Smooth muscle cell of the brain vasculature (primary cell): ENCODE data around the gene MXD4.

Source experiments
- DNase-seq: peaks from one replicate; pipeline ENCODE4 v3.0.0-alpha.2; 2012; ENCODE audit warnings: low read depth, low spot score

Gene MXD4

DNA sequence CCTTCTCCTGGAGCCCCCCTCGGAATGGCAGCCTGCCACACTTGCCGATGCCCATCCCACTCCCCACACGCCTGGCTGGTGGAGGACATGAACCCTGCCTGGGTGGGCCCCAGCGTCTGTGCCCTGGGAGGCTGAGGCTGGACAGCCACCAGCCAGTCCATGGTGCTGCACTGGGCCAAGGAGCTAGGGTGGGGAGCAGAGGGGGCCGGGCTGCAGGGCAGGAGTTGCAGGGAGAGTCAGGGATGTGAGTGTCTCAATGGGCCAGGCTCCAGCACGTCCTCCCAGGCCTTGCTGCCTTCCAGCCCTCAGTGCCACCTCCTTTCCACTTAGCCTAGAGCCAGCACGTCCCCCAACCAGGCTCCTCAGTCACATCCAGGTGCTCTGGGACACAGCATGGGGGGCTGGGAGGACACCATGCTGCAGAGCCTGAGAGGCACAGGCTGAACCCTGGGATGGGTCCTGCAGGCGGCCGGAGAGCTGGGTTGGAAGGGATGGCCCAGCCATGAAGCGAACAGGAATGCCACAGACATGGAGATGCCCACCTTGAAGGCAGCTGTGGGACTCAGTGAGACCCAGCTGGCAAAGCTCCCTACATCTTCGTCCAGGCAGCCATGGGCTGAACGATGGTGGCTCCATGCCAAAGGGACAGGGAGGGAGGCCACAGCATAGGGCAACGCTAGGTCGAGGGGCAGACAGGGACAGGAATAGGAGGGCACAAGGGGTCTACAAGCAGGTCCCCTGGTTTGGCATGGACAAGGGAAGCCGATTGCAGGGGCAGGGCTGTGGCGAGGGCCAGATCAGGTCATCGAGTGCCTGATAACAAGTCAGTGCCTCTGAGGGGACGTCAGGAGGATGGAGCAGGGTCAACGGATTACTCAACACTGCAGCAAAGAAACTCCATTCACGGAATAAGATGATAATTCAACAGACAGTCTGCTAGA lies 30.1 kb upstream of the MXD4 start:
- no peak for DNase-seq

DNA sequence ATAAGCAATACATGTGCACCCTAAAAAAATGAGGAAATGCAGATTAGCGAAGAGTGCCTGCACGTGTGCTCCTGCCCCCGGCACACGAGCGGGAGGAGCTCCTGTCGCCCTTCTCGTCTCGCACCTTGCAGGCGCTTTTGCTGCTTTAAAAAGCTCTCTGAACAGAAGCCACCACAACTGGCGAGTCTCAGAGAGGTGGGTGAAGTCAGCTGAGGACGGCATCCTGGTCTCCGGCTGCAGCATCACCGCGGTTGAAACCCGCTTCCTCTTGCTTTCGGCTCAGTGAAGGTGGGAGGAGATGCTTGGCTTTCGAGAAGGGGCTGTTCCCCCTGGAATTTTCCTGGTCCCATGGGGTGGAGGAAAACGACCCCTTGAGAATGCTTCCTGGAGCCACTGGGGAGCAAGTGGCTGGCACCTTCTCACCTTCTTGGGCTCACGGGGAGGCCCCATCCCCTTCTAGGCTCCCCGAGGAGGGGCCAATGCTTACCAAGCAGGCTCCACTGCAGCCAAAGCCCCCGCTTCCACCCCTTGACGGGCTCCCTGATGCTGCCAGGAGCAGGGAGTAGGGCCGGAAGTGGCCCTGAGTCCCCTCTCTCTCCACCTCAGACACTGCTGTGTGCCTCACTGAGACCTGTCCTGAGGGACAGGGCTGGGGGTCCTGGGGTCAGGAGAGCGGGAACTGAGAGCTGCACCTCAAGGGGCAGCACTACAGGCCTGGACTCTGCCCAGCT lies 29.2 kb upstream of the MXD4 start:
- no peak for DNase-seq

DNA sequence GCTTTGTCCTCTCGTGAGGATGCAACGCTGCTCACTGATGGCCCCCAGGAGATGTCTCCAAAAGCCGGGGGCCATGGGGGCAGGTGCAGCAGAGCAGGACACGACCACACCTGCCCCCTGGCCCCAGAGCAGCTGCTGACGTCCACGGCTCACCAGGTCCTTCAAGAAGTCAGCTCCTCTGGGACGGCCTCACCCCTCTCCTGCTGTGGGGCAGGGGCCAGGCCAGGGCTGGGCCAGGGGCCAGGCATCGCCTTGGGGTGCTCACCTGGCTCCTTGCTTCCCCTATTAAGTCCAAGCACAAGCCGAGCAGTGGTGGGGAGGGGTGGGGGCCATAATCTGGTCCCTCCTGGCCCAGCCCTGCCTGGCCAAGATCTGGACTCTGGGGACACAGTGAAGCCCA lies 28.6 kb upstream of the MXD4 start:
- no peak for DNase-seq

DNA sequence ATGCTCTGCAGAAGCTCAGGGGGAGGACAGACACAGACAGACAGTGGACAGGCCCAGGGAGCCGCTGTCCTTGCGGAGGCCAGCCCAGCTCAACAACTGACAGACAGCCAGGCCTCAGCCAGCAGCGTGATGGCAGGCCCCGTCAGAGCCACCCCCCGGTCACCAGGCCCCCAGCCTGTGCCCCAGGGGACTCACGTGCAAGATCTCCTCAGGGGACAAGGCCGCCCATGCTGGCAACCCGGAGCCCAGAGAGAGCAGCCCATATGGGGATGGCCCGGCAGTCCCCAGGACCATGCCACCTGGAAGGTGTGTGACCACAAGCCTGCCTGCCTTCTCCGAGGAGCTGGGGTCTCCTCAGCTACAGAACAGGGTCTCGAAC lies 28.0 kb upstream of the MXD4 start:
- DNase-seq = no peak

DNA sequence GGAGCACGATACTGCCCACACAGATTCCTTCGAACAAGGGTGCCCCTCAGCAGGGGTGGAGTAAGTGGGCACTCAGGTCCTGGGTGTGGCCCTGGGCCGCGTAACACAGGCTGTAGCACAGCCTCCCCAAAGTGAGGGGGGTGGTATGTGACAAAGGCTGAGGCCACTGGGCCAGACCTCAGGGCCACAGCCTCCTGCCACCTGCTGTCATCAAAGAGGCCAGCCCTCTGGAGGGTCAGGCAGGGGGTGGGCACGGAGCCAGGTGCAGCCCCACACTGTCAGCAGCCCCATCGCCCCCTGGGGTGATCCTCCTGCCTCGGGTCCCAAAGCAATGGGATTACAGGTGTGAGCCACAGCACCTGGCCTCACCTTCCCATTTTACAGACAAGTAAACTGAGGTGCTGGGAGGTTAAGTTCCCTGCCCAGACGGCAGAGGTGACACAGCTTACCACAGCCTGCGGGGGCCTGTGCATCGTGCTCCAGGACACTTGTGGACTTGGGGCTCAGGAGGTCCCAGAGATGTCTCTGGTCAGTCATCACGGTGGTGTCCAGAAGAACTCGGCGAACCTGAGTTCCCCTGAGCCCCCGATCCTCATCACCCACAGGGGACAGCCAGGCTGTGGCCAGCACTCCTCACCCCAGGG lies 27.5 kb upstream of the MXD4 start:
- no peak for DNase-seq

DNA sequence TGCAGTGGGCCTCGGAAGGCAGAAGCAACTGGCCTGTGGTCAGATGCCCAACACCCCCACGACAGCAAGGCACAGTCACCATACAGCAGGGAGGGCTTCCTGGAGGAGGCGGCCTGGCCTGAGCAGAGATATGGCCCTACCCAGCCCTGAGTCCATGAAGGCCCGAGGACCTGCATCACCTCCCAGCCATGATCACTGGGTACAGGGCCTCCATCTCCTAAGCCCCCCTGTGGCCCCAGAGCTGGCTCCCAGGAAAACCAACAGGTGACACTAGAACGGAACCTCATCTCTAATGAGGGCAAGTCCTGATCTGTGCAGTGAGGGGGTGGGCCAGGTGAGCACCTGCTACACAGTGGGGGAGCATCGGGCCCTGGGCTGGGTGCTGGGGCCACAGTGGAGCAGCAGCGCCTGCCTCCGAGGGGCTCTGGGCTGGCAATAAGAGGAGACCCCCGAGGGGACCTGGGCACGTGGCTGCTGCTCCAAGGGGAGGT lies 26.2 kb upstream of the MXD4 start:
- no peak for DNase-seq

DNA sequence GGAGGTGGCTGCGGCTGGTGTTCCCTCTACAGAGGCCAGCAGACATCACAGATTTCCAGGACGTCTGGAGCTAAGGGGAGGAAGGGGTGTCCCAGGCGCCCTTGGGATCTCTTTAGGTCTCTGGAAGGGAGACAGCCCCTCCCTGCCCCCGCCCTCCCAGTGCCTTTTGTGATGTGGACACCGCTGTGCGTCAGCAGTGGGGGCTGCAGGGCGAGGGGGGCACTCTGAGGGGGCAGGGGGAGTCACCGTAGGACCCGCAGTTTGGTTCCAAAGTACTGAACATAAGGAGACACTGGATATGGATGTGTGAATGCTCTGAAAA lies 25.6 kb upstream of the MXD4 start:
- DNase-seq = no peak

DNA sequence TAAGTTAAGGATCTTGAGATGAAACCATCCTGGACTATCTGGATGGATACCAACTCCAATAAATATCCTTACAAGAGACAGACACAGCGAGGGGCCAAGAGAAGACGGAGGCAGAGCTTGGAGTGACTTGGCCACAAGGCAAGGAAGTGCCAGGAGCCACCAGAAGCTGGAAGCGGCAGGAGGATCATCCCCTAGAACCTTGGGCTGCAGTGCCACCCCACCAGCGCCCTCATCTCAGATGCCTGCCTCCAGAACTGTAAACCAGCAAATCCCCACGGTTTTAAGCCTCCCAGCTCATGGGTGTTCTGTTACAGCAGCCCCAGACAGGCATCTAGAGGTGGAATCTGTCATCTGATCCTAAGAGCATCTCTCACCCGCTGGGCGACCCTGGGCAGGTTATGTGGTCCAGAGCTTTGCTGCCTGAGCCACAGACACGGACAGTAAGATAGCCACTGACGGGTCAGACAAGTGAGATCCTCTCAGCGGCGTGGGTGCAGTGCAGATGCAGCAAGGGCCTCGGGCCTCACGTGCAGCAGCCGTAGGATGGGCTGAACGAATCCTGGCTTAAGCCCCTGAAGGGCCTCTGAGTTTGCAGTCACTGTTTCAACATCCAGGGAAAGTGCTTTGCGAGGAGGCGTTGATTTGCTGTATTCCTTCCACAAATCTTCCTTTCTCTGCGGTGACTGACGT lies 25.1 kb upstream of the MXD4 start:
- no peak for DNase-seq

DNA sequence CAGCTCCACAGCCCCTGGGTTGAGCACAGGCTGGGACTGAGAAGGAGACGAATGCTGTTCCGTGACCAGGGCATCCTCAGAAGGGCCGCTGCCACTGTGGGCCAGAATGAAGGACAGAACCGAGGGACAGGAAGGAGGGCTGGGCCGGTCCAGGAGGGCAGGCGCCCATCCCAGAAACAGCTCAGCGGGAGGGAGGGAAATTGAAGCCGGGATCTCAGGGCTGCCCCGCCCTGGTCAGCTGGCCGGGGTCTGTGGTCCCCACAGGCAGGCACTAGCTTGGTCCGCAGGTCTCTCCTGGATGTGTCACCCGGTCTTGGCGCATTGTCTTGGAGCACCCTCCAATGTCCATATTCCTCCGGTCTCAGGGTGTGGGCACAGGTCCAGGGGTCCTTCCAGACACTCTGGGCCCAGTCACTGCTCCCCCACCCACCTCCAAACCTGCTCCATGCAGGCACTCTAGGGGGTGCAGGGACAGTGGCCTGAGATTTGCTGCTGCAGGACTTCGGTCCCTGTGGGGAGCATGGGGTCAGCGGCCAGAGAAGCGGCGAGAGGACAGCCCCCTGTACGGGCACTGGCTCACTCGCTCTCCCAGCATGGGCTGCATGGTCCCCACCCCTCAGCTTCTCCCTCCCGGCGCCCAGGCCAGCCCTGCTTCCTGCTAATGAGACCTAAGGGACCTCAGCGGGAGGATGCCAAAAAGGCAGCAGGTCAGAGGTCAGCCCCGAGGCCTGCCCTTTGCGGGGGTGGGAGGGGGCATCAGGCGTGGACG lies 23.9 kb upstream of the MXD4 start:
- DNase-seq = no peak

DNA sequence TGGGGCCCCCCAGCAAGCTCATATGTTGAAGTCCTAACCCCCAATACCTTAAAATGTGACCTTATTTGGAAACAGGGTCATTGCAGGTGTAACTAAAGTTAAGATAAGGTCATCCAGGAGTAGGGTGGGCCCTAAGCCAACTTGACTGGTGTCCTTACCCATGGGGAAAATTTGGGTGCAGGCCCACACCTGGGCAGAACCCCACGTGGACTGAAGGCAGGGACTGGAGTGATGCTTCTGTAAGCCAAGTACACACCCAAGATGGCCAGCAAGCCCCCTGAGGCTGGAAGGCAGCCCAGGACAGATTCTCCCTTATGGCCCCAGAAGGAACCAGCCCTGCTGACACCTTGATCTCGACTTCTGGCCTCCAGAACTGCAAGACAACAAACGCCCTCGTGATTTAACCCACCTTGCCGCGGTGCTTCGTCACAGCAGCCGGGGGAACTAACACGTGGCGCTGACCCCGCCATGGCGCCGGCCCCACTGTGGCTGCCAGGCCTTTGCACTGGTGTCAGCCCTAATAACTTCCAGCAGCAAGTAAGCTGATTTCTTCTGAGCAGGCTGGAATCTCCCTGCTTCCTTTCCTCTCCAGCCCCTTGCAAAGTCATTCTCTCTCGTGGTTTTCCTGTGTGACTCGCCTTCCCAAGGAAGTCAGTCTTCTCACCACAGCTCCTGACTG lies 23.2 kb upstream of the MXD4 start:
- no peak for DNase-seq

DNA sequence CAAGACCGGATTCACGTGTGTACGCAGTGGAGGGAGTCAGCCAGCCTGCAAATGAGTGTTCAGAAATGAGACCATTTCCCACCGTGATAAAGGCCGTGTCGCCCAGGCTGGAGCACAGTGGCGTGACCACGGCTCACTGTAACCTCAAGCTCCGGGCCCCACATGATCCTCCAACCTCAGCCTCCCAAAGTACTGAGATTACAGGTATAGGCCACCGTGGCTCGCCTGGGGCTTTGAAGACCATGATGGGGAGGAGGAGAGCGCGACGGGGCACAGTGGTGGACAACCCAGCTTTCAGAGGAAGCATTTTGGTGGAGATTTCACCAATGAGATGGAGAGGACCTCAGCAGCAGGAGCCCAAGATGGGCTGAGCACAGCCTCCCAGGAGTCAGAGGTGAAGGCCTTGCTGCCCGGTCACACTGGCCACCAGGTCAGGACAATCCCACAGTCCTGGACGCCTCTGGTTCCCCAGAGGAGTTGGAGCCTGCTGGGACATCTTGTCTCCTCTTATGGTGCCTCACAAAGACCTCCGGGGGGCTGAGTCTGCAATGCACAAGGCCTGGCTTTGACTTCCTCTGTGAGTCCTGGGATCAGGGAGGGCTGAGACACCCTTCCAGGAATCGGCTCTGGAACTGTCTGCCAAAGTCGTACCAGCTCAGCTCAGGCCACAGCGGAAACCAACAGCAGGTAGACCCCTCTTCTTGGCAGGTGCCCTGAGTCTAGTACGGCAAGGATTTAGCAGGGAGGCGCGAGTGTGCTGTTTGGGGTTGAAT lies 22.4 kb upstream of the MXD4 start:
- DNase-seq = no peak

DNA sequence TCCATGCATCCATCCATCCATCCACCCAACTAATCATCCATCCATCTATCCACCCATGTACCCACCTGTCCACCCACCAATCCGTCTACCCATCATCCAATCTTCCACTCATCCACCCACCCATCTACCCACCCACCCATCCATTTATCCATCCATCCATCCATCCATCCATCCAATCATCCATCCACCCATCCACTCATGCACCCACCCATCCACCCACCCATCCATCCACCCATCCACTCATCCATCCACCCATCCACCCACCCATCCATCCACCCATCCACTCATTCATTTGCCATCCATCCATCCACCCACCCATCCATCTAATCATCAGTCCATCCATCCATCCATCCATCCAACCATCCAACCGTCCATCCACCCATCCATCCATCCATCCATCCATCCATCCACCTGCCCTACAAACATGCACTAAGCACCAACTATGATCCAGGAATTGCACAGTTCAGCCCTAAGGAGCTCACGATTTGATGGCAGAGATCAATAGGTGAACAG lies 21.3 kb upstream of the MXD4 start:
- no peak for DNase-seq

DNA sequence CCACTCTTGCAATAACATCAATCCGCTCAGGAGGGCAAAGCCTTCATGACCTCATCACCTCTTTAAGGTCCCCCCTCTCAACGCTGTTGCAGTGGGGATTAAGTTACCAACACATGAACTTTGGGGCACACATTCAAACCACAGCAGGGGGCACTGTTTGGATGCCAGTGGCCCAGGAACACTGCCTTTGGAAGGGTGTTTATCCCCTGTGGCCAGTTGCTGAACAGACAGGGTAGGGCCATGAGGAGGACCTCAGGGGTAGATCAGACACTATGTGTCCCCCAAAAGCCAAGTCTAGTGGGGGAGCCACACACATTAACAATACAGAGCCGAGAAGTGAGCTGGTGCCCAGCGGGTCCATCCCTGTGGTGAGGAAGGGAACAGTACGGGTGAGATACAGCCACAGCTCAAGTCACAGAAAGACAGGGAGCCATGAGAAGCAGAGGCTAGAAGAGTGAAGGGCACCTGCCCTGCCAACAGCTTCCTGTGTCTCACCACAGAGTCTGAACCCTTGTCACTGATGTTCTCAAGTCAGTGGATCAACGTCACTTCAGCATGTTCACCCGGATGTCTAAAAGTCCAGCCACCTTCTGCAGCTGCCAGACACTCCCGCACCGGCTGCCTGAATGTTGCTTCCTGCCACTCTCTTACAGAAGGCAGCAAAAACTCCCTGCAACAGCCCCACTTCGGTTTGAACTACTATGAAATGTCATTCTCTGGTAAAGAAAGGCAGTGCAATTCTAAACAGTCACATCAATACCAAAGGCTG lies 19.9 kb upstream of the MXD4 start:
- DNase-seq = no peak

DNA sequence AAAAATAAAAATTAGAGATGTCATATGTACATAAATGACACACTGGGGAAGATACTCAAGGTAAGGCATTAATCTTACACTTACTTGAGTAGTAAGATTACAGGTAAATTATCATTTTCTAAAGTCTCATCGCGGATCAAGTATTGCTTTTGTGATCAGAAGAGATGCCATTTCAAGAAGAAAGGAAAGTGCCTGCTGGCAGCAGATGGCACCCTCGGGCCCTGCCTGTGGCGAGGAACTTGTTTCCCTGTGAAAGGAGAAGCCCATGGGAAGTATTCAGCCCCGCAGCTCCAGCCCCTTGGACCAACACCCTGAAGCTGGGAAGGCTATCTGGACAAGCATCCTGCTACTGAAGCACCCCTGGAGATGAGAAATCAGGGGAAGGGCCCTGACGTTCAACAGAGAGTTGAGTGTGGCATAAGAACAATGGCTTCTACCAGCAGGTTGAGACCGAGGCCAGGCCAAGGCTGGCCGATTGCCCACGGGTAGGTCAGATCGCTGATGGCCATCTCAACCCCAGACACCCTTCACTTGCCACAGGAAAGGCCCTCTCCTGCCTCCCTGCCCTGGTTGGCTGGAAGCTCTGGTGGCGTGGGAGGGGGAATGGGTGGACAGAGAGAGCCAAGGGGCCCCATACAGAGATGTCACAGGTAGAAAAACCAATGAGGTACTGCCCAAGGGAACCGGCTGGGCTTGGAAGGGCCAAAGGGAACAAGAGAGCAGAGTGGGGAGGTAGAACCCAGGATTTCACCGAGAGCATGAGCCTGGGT lies 18.8 kb upstream of the MXD4 start:
- no peak for DNase-seq

DNA sequence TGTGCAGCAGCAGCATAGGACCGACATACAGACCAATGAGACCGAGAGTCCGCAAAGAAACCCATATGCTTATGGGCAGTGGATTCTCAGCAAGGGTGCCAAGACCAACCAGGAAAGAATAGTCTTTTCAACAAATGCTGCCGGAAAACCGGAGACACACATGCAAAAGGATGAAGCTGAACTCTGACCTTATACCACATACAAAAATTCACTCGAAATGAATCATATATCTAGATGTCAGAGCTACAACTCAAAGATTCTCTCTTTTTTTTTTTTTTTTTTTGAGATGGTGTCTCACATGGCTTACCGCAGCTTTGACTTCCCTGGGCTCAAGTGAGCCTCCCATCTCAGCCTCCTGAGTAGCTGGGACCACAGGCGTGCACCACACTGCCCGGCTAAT lies 16.0 kb upstream of the MXD4 start:
- no peak for DNase-seq

DNA sequence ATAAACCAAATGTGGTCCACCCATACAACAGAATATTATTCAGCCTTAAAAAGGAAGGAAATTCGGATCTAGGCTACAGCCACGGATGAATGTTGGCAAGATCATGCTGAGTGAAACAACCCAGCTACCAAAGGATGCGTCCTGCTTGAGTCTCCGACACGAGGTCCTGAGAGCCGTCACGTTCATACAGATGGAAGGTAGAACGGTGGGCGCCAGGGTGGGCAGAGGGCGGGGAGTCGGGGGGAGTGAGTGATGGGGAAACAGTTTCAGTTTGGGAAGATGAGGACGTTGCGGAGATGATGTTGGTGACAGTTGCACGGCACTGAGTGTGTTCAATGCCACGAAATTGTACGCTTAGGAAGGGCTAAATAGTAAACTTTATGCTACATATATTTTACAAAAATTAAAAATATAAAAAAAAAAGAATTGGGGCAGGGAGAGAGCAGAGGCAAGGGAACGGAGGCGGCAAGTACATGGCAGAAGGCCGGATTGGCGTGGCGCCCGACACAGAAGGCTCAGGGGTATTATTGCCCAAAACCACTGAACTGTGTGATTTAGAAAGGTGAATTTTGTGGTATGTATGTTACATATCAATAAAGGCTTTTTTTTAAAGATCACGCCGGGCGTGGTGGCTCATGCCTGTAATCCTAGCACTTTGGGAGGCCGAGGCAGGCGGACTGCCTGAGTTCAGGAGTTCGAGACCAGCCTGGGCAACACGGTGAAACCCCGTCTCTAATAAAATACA lies 14.8 kb upstream of the MXD4 start:
- DNase-seq = no peak

DNA sequence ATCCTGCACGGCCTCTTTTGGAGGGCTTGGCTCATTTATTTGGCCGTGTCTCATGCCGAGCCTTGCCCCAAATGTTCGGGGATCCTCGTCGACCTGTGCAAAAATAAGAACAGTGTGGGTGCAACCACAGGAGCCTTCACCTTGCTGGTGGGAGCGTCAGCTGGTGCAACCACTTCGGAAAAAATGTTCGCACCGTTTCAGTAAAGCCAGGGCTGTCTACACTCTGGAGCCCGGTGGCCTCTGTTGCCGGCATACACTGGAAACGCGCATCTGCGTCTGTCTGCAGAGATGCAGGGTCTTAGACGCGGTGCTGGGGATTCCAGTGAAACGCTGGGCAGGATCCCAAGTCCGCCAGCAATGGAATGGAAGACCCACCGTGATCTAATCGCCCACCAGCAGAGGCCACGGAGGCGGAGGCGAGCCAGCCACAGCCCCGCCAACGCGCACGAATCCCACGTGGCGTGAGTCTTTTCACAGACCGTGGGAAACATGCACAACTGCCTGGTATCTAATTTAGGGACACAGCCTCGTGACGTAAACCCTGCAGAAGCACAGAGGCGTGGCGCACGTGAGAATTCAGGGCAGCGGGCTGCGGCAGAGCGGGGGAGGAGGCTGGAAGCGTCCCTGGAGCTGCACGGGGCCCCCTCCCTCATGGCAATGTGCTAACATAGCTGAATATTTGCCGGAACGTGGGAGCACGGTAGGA lies 13.8 kb upstream of the MXD4 start:
- no peak for DNase-seq
